CD14-positive monocyte (primary cell): Measurements from ENCODE around the gene NLN. TPM values are rescaled to one million over a fixed set of nuclear protein-coding genes. Genes with fewer than 3 reads are reported as not detected.

Experiments
- DNase-seq, 3 donors: peaks; one replicate each; pipeline ENCODE4 v3.0.0-alpha.2; 2011 to 2022
- H2AFZ ChIP-seq: 2 replicates; pipeline ENCODE4 v1.6.0; 2012; ENCODE audit warnings: mild to moderate bottlenecking, low read depth, low read length, inconsistent platforms; ENCODE audit not compliant: insufficient read depth, poor library complexity, severe bottlenecking
- H3K27ac ChIP-seq, 2 donors: 1 replicate in 1 of 2; 2 replicates in 1 of 2; pipeline ENCODE4 v1.5.1; 2012 to 2013; ENCODE audit warnings: low read length in 2 of 2, control low read depth in 1 of 2, inconsistent platforms in 1 of 2, low read depth in 1 of 2, mild to moderate bottlenecking in 1 of 2
- H3K27me3 ChIP-seq, 2 donors: one replicate each; pipeline versions ENCODE4 v1.6.0 to v1.6.1; 2011 to 2013; ENCODE audit warnings: low read length in 2 of 2; ENCODE audit not compliant: control insufficient read depth in 2 of 2, insufficient read depth in 2 of 2
- H3K36me3 ChIP-seq, 2 donors: replicated peaks in 1 of 2; 1 replicate in 1 of 2; 2 replicates in 1 of 2; pipeline versions ENCODE4 v1.5.1 to v1.6.1; 2012 to 2013; ENCODE audit warnings: low read length in 2 of 2, control low read depth in 1 of 2, inconsistent platforms in 1 of 2, mild to moderate bottlenecking in 1 of 2; ENCODE audit not compliant: insufficient read depth in 2 of 2, control insufficient read depth in 1 of 2
- H3K4me1 ChIP-seq, 2 donors: 1 replicate in 1 of 2; 2 replicates in 1 of 2; pipeline versions ENCODE4 v1.5.1 to v1.6.1; 2012 to 2013; ENCODE audit warnings: low read length in 2 of 2, control low read depth in 1 of 2, inconsistent platforms in 1 of 2, mild to moderate bottlenecking in 1 of 2, moderate library complexity in 1 of 2; ENCODE audit not compliant: insufficient read depth in 2 of 2, control insufficient read depth in 1 of 2
- H3K4me2 ChIP-seq: replicated peaks from 2 replicates; pipeline ENCODE3; 2012; ENCODE audit warnings: low read length, moderate library complexity, mild to moderate bottlenecking; ENCODE audit not compliant: poor library complexity, severe bottlenecking; ENCODE audit errors: extremely low read depth
- H3K4me3 ChIP-seq, 3 experiments: fragments of 200-600 bp in 1 of 3; sonication (generic) in 1 of 3; replicated peaks in 1 of 3; 1 replicate in 2 of 3; 2 replicates in 1 of 3; pipeline ENCODE4 v1.5.1; 2011 to 2013; ENCODE audit warnings: low read length in 3 of 3, mild to moderate bottlenecking in 3 of 3, control low read depth in 2 of 3, low read depth in 2 of 3, inconsistent platforms in 1 of 3, moderate library complexity in 1 of 3
- H3K79me2 ChIP-seq: 2 replicates; pipeline ENCODE4 v1.6.0; 2012; ENCODE audit warnings: mild to moderate bottlenecking, control low read depth, inconsistent platforms, low read length, moderate library complexity; ENCODE audit not compliant: insufficient read depth
- H3K9ac ChIP-seq: 2 replicates; pipeline ENCODE4 v1.6.0; 2017; ENCODE audit warnings: low read length, mild to moderate bottlenecking; ENCODE audit not compliant: insufficient read depth, poor library complexity, severe bottlenecking
- H3K9me3 ChIP-seq, 2 donors: replicated peaks in 1 of 2; 1 replicate in 1 of 2; 2 replicates in 1 of 2; pipeline versions ENCODE4 v1.5.1 to v1.6.1; 2012 to 2013; ENCODE audit warnings: low read length in 2 of 2, control low read depth in 1 of 2; ENCODE audit not compliant: control insufficient read depth in 1 of 2, insufficient read depth in 1 of 2
- H4K20me1 ChIP-seq: 2 replicates; pipeline ENCODE4 v1.6.0; 2012; ENCODE audit warnings: mild to moderate bottlenecking, low read length, control low read depth, moderate library complexity; ENCODE audit not compliant: insufficient read depth
- H3K27ac Mint-ChIP-seq, 7 donors: one replicate each; pipeline ENCODE4 v1.8.0; 2020; ENCODE audit warnings: mild to moderate bottlenecking in 7 of 7, mixed read lengths in 7 of 7, moderate library complexity in 6 of 7, inconsistent platforms in 2 of 7
- H3K27me3 Mint-ChIP-seq, 3 donors: one replicate each; pipeline ENCODE4 v1.8.0; 2021 to 2022; ENCODE audit warnings: low read depth in 3 of 3, mild to moderate bottlenecking in 3 of 3, mixed read lengths in 3 of 3, moderate library complexity in 3 of 3, inconsistent platforms in 1 of 3
- H3K36me3 Mint-ChIP-seq, 2 donors: one replicate each; pipeline ENCODE4 v1.8.0; 2020; ENCODE audit warnings: mixed read lengths in 2 of 2, inconsistent platforms in 1 of 2, mild to moderate bottlenecking in 1 of 2
- H3K4me1 Mint-ChIP-seq: one replicate; pipeline ENCODE4 v1.8.0; 2020; ENCODE audit warnings: mild to moderate bottlenecking, mixed read lengths
- H3K4me3 Mint-ChIP-seq, 2 donors: one replicate each; pipeline ENCODE4 v1.8.0; 2020; ENCODE audit warnings: mild to moderate bottlenecking in 2 of 2, mixed read lengths in 2 of 2, moderate library complexity in 1 of 2
- H3K9me3 Mint-ChIP-seq, 7 donors: one replicate each; pipeline ENCODE4 v1.8.0; 2020 to 2022; ENCODE audit warnings: mixed read lengths in 7 of 7, mild to moderate bottlenecking in 6 of 7, moderate library complexity in 6 of 7, inconsistent platforms in 2 of 7
- CTCF ChIP-seq: fragments of 200-600 bp; IDR thresholded peaks from one replicate; pipeline ENCODE4 v1.8.0; 2022; ENCODE audit warnings: antibody characterized with exemption, mild to moderate bottlenecking
- WGBS: methylation state at CpG from one replicate; pipeline ENCODE4 v1.1.5; 2013; ENCODE audit warnings: missing lambda C conversion rate; ENCODE audit not compliant: insufficient coverage; 5-methylcytosine and 5-hydroxymethylcytosine counted together
- intact Hi-C, 2 donors: fragments of 100-400 bp; cut with micrococcal nuclease; formaldehyde crosslinking; loops; one replicate each; pipeline versions ENCODE4 v1.15.0 to v1.15.1; 2023
- polyA plus RNA-seq, 3 donors: library from polyadenylated mRNA; depleted of rRNA in 1 of 3; unstranded in 2 of 3; stranded (reverse) in 1 of 3; fragments of 300-500 nt in 2 of 3; fragments of >200 nt in 1 of 3; fragmentation: Illumina TruSeq in 2 of 3; gene quantifications; 1 replicate in 2 of 3; 2 replicates in 1 of 3; pipeline ENCODE4 v1.2.3, GENCODE V29; 2012 to 2021

The NLN gene
- polyA plus RNA-seq, 3 donors, result 8.7 to 39.2 (median 17.7) TPM

- H3K4me2 ChIP-seq, result no peak overlapping the region
- no peak for DNase-seq
- H3K27ac ChIP-seq, result no peak overlapping the region
- no peak overlapping the region for H2AFZ ChIP-seq
- no peaks in the 10 kb centered on the region for H3K9me3 Mint-ChIP-seq
- peaks cover 0 to 2% (median 0%) of the 10 kb centered on the region in 3 donors for H3K27me3 Mint-ChIP-seq
- no peak overlapping the region for H3K4me3 Mint-ChIP-seq
- H3K4me3 ChIP-seq, result no peak overlapping the region
- no CpG with 5 or more reads among the region's 3 CpGs for WGBS
- H3K36me3 ChIP-seq, result peaks cover 24 to 56% of the 10 kb centered on the region in 2 donors
- no peaks in the 10 kb centered on the region for H3K79me2 ChIP-seq
- TF ChIP-seq CTCF, result no peak
- H3K27me3 ChIP-seq, result no peaks in the 10 kb centered on the region
- intact Hi-C loops, result no loop called here
- no peaks in the 10 kb centered on the region for H3K9me3 ChIP-seq
- peaks cover 46 to 65% of the 10 kb centered on the region in 2 donors for H3K36me3 Mint-ChIP-seq
- no peaks in the 10 kb centered on the region for H4K20me1 ChIP-seq
- H3K27ac Mint-ChIP-seq, result no peak overlapping the region
- no peaks in the 10 kb centered on the region for H3K4me1 ChIP-seq
- no peak overlapping the region for H3K9ac ChIP-seq
- H3K4me1 Mint-ChIP-seq, result peaks cover 6% of the 10 kb centered on the region
Observed at GRCh38 chr5:65776441-65777141, 54.6 kb downstream of the NLN start.

GRCh38 chr5:65778126-65778525, 56.1 kb downstream of the NLN start:
- TF ChIP-seq CTCF, result no peak
- H2AFZ ChIP-seq, result no peak overlapping the region
- Mint-ChIP-seq H3K9me3 (no peaks in the 10 kb centered on the region), H3K4me3 (no peak overlapping the region), H3K27me3 (peaks cover 0 to 2% (median 0%) of the 10 kb centered on the region in 3 donors), H3K4me1 (peaks cover 6% of the 10 kb centered on the region), H3K27ac (no peak overlapping the region), H3K36me3 (peaks cover 60 to 72% of the 10 kb centered on the region in 2 donors)
- H3K4me2 ChIP-seq, result no peak overlapping the region
- no peaks in the 10 kb centered on the region for H3K79me2 ChIP-seq
- WGBS, result no CpG with 5 or more reads among the region's 1 CpG
- H3K4me1 ChIP-seq, result no peaks in the 10 kb centered on the region
- no peak overlapping the region for H3K9ac ChIP-seq
- no peak for DNase-seq
- intact Hi-C loops, result no loop called here
- H3K27ac ChIP-seq, result no peak overlapping the region
- H3K27me3 ChIP-seq, result no peaks in the 10 kb centered on the region
- H4K20me1 ChIP-seq, result no peaks in the 10 kb centered on the region
- H3K9me3 ChIP-seq, result no peaks in the 10 kb centered on the region
- no peak overlapping the region for H3K4me3 ChIP-seq
- H3K36me3 ChIP-seq, result peaks cover 39 to 71% of the 10 kb centered on the region in 2 donors
